ENCODE measurements around the gene NKAPD1. TPM values are rescaled to one million over a fixed set of nuclear protein-coding genes. Genes with fewer than 3 reads are reported as not detected.

The NKAPD1 gene
- total and polyA plus RNA-seq, 10 of the 15 experiments (the other 5 are each of a cell fraction or from before 2014, with no cell fraction given), result 9.6 to 43.3 (median 19.2) TPM

DNA sequence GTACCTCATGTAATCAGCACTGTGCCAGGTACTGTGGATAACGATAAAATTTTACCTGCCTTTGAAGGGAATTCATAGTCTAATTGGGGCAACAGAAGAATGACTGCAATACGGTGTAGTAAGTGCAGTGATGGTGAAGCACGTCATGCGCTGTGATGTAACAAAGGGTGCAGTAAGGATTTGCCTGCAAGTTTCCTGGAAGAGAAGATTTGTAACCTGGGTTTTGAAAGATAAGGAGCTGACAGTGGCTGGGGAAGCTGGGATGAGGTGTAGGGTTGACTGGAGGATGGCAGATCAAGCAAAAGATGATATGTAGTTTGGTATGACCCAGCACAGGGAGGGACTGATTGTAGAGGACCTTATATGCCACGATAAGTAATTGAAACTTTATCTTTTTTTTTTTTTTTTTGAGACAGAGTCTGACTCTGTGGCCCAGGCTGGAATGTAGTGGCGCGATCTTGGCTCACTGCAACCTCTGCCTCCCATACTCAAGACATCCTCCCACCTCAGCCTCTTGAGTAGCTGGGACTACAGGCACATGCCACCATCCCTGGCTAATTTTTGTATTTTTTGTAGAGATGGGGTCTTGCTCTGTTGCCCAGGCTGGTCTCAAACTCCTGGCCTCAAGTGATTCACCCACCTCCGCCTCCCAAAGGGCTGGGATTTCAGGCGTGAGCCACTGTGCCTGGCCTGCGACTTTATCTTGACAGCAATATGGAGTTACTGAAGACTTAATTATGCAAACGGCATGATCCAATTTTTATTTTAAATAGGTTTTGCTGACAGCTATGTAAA is 23.8 kb downstream of the NKAPD1 start (continued):
- TF ChIP-seq, protein P1, sequence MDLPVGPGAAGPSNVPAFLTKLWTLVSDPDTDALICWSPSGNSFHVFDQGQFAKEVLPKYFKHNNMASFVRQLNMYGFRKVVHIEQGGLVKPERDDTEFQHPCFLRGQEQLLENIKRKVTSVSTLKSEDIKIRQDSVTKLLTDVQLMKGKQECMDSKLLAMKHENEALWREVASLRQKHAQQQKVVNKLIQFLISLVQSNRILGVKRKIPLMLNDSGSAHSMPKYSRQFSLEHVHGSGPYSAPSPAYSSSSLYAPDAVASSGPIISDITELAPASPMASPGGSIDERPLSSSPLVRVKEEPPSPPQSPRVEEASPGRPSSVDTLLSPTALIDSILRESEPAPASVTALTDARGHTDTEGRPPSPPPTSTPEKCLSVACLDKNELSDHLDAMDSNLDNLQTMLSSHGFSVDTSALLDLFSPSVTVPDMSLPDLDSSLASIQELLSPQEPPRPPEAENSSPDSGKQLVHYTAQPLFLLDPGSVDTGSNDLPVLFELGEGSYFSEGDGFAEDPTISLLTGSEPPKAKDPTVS (IDR thresholded peaks at IDR 0.05; ENCODE audit: low read depth, low read length), result no peak
- TF ChIP-seq SPI1 (IDR thresholded peaks at IDR 0.05; ENCODE audit: borderline replicate concordance, insufficient read depth, low read depth, low read length) (no peak), STAT3 (IDR thresholded peaks at IDR 0.05; ENCODE audit: low read depth, low read length) (no peak), CBFB (IDR thresholded peaks at IDR 0.05; ENCODE audit: low read depth) (no peak), ESRRA (IDR thresholded peaks at IDR 0.05; ENCODE audit: low read length) (no peak), KAT2A (conservative IDR thresholded peaks at IDR 0.05; ENCODE audit: control insufficient read depth, low read depth, low read length) (no peak), PML (IDR thresholded peaks at IDR 0.05; ENCODE audit: low read length) (no peak), TCF7 (IDR thresholded peaks at IDR 0.05; ENCODE audit: borderline replicate concordance) (no peak), ZNF217 (IDR thresholded peaks at IDR 0.05) (no peak), BMI1 (IDR thresholded peaks at IDR 0.05; ENCODE audit: borderline replicate concordance) (no peak)
- TF ChIP-seq, protein P2, sequence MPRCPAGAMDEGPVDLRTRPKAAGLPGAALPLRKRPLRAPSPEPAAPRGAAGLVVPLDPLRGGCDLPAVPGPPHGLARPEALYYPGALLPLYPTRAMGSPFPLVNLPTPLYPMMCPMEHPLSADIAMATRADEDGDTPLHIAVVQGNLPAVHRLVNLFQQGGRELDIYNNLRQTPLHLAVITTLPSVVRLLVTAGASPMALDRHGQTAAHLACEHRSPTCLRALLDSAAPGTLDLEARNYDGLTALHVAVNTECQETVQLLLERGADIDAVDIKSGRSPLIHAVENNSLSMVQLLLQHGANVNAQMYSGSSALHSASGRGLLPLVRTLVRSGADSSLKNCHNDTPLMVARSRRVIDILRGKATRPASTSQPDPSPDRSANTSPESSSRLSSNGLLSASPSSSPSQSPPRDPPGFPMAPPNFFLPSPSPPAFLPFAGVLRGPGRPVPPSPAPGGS (IDR thresholded peaks at IDR 0.05; ENCODE audit: borderline replicate concordance, insufficient read depth, low read depth, low read length, poor library complexity, severe bottlenecking), result no peak
- TF ChIP-seq, protein P3, sequence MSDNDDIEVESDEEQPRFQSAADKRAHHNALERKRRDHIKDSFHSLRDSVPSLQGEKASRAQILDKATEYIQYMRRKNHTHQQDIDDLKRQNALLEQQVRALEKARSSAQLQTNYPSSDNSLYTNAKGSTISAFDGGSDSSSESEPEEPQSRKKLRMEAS (IDR thresholded peaks at IDR 0.05; ENCODE audit: low read depth, low read length), result no peak

Measured in GM12878 (cell line).